Parathyroid adenoma (tissue), 2 donors: ENCODE measurements around the gene GRID2IP.

ENCODE experiments used
- H2AFZ ChIP-seq: fragments of 300-600 bp; sonication (generic); one replicate; pipeline ENCODE4 v1.7.0; 2017; ENCODE audit warnings: antibody characterized with exemption, mild to moderate bottlenecking
- H3K27ac ChIP-seq: fragments of 300-600 bp; sonication (generic); one replicate; pipeline ENCODE4 v1.7.0; 2017
- H3K27me3 ChIP-seq: fragments of 300-600 bp; sonication (generic); one replicate; pipeline ENCODE4 v1.7.0; 2017; ENCODE audit warnings: low read length; ENCODE audit not compliant: control insufficient read depth, insufficient read depth
- H3K36me3 ChIP-seq: fragments of 300-600 bp; sonication (generic); one replicate; pipeline ENCODE4 v1.7.0; 2017; ENCODE audit warnings: low read length; ENCODE audit not compliant: control insufficient read depth, insufficient read depth
- H3K4me1 ChIP-seq: fragments of 300-600 bp; sonication (generic); one replicate; pipeline ENCODE4 v1.7.0; 2017; ENCODE audit warnings: control low read depth
- H3K4me2 ChIP-seq: fragments of 300-600 bp; sonication (generic); one replicate; pipeline ENCODE4 v1.7.0; 2017; ENCODE audit warnings: low read length
- H3K4me3 ChIP-seq: fragments of 300-600 bp; sonication (generic); one replicate; pipeline ENCODE4 v1.7.0; 2017; ENCODE audit warnings: low read depth, low read length
- H3K79me2 ChIP-seq: fragments of 300-600 bp; sonication (generic); one replicate; pipeline ENCODE4 v1.7.0; 2017; ENCODE audit warnings: control low read depth
- H3K9ac ChIP-seq: fragments of 300-600 bp; sonication (generic); one replicate; pipeline ENCODE4 v1.7.0; 2017; ENCODE audit warnings: mild to moderate bottlenecking
- H3K9me3 ChIP-seq: fragments of 300-600 bp; sonication (generic); one replicate; pipeline ENCODE4 v1.7.0; 2017; ENCODE audit warnings: low read length; ENCODE audit not compliant: control insufficient read depth
- CTCF ChIP-seq: fragments of 300-600 bp; sonication (generic); IDR thresholded peaks from one replicate; pipeline ENCODE4 v1.7.0; 2017; ENCODE audit warnings: antibody characterized with exemption, mild to moderate bottlenecking
- donor health status: primary hyperparathyroidism.

Gene GRID2IP

DNA sequence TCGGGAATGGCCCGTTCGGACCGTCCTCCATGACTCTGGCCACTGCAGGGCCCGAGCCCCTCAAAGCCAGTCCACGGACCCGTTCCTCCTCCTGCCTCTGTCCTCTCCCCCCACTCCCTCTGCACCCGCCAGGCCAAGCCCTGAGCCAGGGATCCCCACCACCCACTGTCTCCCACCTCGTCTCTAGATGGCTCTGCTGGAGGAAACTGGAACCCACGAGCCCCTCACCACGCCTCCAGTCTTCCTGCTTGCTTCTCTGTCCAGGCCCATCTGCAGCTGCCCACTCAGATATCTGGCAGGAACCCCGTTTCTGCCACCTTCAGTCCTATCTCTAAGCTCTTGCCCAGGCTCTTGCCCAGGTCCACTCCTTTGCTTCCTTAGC lies 24.3 kb downstream of the GRID2IP start:
- no peaks in the 10 kb centered on the region for H3K79me2 ChIP-seq
- H3K27ac ChIP-seq, result no peak overlapping the region
- no peaks in the 10 kb centered on the region for H3K4me1 ChIP-seq
- H3K9me3 ChIP-seq, result no peaks in the 10 kb centered on the region
- TF ChIP-seq CTCF, result no peak
- no peaks in the 10 kb centered on the region for H3K36me3 ChIP-seq
- H3K4me2 ChIP-seq, result peak overlapping the region; percentile 66
- no peak overlapping the region for H3K4me3 ChIP-seq
- H2AFZ ChIP-seq, result peak overlapping the region; percentile 85
- no peaks in the 10 kb centered on the region for H3K27me3 ChIP-seq
- H3K9ac ChIP-seq, result no peak overlapping the region

DNA sequence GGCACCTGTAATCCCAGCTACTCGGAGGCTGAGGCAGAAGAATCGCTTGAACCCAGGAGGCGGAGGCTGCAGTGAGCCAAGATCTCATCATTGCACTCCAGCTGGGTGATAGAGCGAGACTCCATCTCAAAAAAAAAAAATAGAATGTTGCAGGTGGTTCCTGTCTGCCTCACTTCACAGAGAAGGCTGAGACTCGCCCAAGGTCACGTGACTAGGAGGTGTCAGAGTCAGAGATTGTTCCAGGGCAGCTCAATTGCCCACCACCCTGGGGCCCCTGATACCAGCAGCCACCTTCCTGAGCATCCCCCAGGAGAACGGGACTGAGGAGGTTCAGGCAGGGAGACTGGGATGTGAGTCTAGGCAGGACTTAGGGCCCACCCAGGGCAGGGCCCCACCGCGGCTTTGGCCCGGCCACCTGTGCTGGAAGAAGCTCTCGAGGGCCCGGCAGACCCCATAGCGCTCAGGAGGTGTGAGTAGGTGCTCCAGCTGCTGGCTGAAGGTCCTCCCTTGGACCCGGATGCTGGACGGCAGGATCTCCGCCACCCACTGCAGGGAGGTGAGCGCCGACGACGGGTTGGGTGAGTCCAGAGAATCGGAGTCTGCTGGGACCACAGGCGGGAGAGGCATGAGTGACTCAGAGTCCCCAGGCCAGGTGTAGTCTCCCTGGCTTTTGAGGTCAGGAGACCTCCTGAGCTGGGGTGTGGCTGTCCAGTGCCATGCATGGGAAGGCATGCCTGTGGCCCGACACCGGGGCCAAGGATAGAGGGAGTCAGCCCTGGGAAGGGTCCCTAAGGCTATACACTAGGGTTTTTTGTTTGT lies 30.9 kb downstream of the GRID2IP start:
- Histone ChIP-seq H2AFZ (no peak overlapping the region), H3K4me3 (no peak overlapping the region), H3K27ac (no peak overlapping the region), H3K9me3 (no peaks in the 10 kb centered on the region), H3K36me3 (no peaks in the 10 kb centered on the region), H3K9ac (no peak overlapping the region), H3K4me2 (no peak overlapping the region), H3K79me2 (no peaks in the 10 kb centered on the region), H3K4me1 (no peaks in the 10 kb centered on the region), H3K27me3 (no peaks in the 10 kb centered on the region)
- TF ChIP-seq CTCF, result no peak

DNA sequence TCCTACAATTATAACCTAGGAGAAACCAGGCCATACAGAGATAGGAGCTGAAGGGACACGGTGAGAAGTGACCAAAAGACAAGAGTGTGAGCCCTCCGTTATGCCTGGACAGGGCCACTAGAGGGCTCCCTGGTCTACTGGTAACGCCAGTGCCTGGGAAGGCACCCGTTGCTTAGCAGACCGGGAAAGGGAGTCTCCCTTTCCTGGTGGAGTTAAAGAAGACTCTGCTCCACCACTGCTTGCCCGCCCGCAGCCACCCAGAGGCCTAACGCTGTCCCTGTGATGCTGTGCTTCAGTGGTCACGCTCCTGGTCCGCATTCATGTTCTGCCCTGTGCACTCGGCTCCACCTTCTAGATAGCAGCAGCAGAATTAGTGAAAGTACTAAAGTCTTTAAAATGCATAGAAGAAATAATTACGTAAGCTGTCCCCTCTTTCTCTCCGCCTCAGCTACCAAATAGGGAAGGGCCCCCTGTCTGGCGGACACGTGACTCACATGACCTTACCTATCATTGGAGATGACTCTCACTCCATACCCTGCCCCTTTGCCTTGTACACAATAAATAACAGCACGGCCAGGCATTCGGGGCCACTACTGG lies 34.8 kb downstream of the GRID2IP start:
- H3K79me2 ChIP-seq, result no peaks in the 10 kb centered on the region
- no peak overlapping the region for H3K27ac ChIP-seq
- no peaks in the 10 kb centered on the region for H3K36me3 ChIP-seq
- no peaks in the 10 kb centered on the region for H3K9me3 ChIP-seq
- H3K9ac ChIP-seq, result no peak overlapping the region
- H3K27me3 ChIP-seq, result no peaks in the 10 kb centered on the region
- peak overlapping the region; percentile 70 for H2AFZ ChIP-seq
- no peak overlapping the region for H3K4me3 ChIP-seq
- no peaks in the 10 kb centered on the region for H3K4me1 ChIP-seq
- peak; percentile 84 for TF ChIP-seq CTCF
- H3K4me2 ChIP-seq, result peak overlapping the region; percentile 69

DNA sequence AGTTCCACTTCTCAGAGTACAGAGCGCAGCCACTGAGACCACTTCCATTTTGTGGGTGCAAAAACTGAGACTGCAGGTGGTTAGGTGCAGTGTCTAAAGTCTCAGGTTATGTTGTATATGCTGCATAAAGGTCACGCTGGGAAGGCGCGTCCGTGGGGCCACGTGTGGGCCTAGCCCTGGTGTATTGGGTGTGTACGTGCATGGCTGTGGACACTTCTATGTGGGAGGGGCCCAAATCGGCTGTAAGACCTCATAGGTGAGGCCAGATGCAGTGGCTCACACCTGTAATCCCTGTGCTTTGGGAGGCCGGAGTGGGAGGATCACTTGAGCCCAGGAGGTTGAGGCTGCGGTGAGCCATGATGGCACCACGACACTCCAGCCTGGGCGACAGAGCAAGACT lies 37.7 kb downstream of the GRID2IP start:
- Histone ChIP-seq H3K9ac (no peak overlapping the region), H3K27me3 (no peaks in the 10 kb centered on the region), H3K79me2 (no peaks in the 10 kb centered on the region), H3K9me3 (no peaks in the 10 kb centered on the region), H3K27ac (no peak overlapping the region), H3K36me3 (no peaks in the 10 kb centered on the region), H3K4me3 (no peak overlapping the region), H2AFZ (no peak overlapping the region), H3K4me2 (no peak overlapping the region), H3K4me1 (no peaks in the 10 kb centered on the region)
- TF ChIP-seq CTCF, result no peak

GRCh38 chr7:6512892-6513291 lies 38.4 kb downstream of the GRID2IP start:
- no peaks in the 10 kb centered on the region for H3K9me3 ChIP-seq
- H3K27me3 ChIP-seq, result no peaks in the 10 kb centered on the region
- H3K9ac ChIP-seq, result no peak overlapping the region
- no peaks in the 10 kb centered on the region for H3K4me1 ChIP-seq
- no peak overlapping the region for H3K4me2 ChIP-seq
- no peak overlapping the region for H3K4me3 ChIP-seq
- no peaks in the 10 kb centered on the region for H3K36me3 ChIP-seq
- no peaks in the 10 kb centered on the region for H3K79me2 ChIP-seq
- no peak overlapping the region for H2AFZ ChIP-seq
- H3K27ac ChIP-seq, result no peak overlapping the region
- TF ChIP-seq CTCF, result no peak
